Suprapubic skin (tissue), 4 donors: ENCODE measurements around the gene ZBTB2. TPM values are rescaled to one million over a fixed set of nuclear protein-coding genes. Genes with fewer than 3 reads are reported as not detected.
"Not testable (repeated sequence)": the region's sequence is repeated elsewhere in the genome, so short reads cannot be mapped to it uniquely, and the experiment has no call there.

Experiments used
- DNase-seq, 2 donors: peaks; one replicate each; pipeline ENCODE4 v3.0.0-alpha.2; 2019; ENCODE audit warnings: low spot score in 2 of 2
- H3K27ac ChIP-seq: fragments of 200-600 bp; sonication (generic); one replicate; pipeline ENCODE4 v1.5.1; 2019
- H3K27me3 ChIP-seq: fragments of 200-600 bp; sonication (generic); one replicate; pipeline ENCODE4 v1.5.1; 2019
- H3K36me3 ChIP-seq: fragments of 200-600 bp; sonication (generic); one replicate; pipeline ENCODE4 v1.5.1; 2019
- H3K4me1 ChIP-seq: fragments of 200-600 bp; sonication (generic); one replicate; pipeline ENCODE4 v1.5.1; 2019
- H3K4me3 ChIP-seq: fragments of 200-600 bp; sonication (generic); one replicate; pipeline ENCODE4 v1.5.1; 2019; ENCODE audit warnings: mild to moderate bottlenecking
- H3K9me3 ChIP-seq: fragments of 200-600 bp; sonication (generic); one replicate; pipeline ENCODE4 v1.5.1; 2019
- EP300 ChIP-seq: sonication (generic); formaldehyde crosslinking; IDR thresholded peaks from one replicate; pipeline ENCODE4 v1.6.1; 2017; ENCODE audit warnings: antibody characterized with exemption
- POLR2A ChIP-seq, 2 donors: fragments of 450-650 bp; IDR thresholded peaks; one replicate each; pipeline ENCODE4 v1.6.1; 2017; ENCODE audit warnings: antibody characterized with exemption in 2 of 2, mild to moderate bottlenecking in 2 of 2, moderate library complexity in 2 of 2
- POLR2AphosphoS5 ChIP-seq, 3 donors: sonication (generic); formaldehyde crosslinking; IDR thresholded peaks; one replicate each; pipeline ENCODE4 v1.6.1; 2017; ENCODE audit warnings: antibody characterized with exemption in 3 of 3
- WGBS: methylation state at CpG from one replicate; pipeline ENCODE4 v1.1.5; 2018; 5-methylcytosine and 5-hydroxymethylcytosine counted together
- total RNA-seq, 4 donors: library from RNA; depleted of rRNA; stranded (reverse); fragments of >200 nt; gene quantifications; one replicate each; pipeline ENCODE4 v1.1.0, GENCODE V29; 2016
- TF ChIP-seq, protein P1 (sequence below), 2 donors: fragments of 200-600 bp in 1 of 2; fragments of 450-650 bp in 1 of 2; sonication (generic) in 1 of 2; IDR thresholded peaks; one replicate each; pipeline ENCODE4 v1.5.1; 2016 to 2019; ENCODE audit warnings: antibody characterized with exemption in 2 of 2, mild to moderate bottlenecking in 1 of 2, moderate library complexity in 1 of 2

Gene ZBTB2
- total RNA-seq, 4 donors from 2014 or later: 9.5 to 17.5 (median 13.0) TPM

DNA sequence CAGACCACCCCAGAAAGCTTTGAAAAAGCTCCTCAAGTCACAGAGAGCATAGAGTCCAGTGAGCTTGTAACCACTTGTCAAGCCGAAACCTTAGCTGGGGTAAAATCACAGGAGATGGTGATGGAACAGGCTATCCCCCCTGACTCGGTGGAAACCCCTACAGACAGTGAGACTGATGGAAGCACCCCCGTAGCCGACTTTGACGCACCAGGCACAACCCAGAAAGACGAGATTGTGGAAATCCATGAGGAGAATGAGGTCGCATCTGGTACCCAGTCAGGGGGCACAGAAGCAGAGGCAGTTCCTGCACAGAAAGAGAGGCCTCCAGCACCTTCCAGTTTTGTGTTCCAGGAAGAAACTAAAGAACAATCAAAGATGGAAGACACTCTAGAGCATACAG, 39.6 kb downstream of the ZBTB2 start:
- Histone ChIP-seq H3K27me3 (no peaks in the 10 kb centered on the region), H3K36me3 (no peaks in the 10 kb centered on the region), H3K9me3 (no peaks in the 10 kb centered on the region), H3K4me3 (no peak overlapping the region), H3K27ac (no peak overlapping the region), H3K4me1 (no peaks in the 10 kb centered on the region)
- DNase-seq: no peak
- WGBS: 95% methylated on average over 7 of the region's 7 CpGs
- TF ChIP-seq, protein P1, sequence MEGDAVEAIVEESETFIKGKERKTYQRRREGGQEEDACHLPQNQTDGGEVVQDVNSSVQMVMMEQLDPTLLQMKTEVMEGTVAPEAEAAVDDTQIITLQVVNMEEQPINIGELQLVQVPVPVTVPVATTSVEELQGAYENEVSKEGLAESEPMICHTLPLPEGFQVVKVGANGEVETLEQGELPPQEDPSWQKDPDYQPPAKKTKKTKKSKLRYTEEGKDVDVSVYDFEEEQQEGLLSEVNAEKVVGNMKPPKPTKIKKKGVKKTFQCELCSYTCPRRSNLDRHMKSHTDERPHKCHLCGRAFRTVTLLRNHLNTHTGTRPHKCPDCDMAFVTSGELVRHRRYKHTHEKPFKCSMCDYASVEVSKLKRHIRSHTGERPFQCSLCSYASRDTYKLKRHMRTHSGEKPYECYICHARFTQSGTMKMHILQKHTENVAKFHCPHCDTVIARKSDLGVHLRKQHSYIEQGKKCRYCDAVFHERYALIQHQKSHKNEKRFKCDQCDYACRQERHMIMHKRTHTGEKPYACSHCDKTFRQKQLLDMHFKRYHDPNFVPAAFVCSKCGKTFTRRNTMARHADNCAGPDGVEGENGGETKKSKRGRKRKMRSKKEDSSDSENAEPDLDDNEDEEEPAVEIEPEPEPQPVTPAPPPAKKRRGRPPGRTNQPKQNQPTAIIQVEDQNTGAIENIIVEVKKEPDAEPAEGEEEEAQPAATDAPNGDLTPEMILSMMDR (IDR thresholded peaks at IDR 0.05): no peak
- TF ChIP-seq EP300 (no peak), POLR2A (IDR thresholded peaks at IDR 0.05) (no peak), POLR2AphosphoS5 (IDR thresholded peaks at IDR 0.05) (no peak)

DNA sequence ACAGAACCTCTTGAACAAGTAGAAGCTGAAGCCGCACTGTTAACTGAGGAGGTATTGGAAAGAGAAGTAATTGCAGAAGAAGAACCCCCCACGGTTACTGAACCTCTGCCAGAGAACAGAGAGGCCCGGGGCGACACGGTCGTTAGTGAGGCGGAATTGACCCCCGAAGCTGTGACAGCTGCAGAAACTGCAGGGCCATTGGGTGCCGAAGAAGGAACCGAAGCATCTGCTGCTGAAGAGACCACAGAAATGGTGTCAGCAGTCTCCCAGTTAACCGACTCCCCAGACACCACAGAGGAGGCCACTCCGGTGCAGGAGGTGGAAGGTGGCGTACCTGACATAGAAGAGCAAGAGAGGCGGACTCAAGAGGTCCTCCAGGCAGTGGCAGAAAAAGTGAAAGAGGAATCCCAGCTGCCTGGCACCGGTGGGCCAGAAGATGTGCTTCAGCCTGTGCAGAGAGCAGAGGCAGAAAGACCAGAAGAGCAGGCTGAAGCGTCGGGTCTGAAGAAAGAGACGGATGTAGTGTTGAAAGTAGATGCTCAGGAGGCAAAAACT, 40.1 kb downstream of the ZBTB2 start:
- H3K27me3 ChIP-seq: no peaks in the 10 kb centered on the region
- no peaks in the 10 kb centered on the region for H3K9me3 ChIP-seq
- no peaks in the 10 kb centered on the region for H3K4me1 ChIP-seq
- WGBS: 85% methylated on average over 18 of the region's 18 CpGs
- no peaks in the 10 kb centered on the region for H3K36me3 ChIP-seq
- TF ChIP-seq, protein P1 (IDR thresholded peaks at IDR 0.05): no peak
- TF ChIP-seq EP300 (no peak), POLR2AphosphoS5 (IDR thresholded peaks at IDR 0.05) (no peak), POLR2A (IDR thresholded peaks at IDR 0.05) (no peak)
- no peak for DNase-seq
- H3K27ac ChIP-seq: no peak overlapping the region
- no peak overlapping the region for H3K4me3 ChIP-seq

DNA sequence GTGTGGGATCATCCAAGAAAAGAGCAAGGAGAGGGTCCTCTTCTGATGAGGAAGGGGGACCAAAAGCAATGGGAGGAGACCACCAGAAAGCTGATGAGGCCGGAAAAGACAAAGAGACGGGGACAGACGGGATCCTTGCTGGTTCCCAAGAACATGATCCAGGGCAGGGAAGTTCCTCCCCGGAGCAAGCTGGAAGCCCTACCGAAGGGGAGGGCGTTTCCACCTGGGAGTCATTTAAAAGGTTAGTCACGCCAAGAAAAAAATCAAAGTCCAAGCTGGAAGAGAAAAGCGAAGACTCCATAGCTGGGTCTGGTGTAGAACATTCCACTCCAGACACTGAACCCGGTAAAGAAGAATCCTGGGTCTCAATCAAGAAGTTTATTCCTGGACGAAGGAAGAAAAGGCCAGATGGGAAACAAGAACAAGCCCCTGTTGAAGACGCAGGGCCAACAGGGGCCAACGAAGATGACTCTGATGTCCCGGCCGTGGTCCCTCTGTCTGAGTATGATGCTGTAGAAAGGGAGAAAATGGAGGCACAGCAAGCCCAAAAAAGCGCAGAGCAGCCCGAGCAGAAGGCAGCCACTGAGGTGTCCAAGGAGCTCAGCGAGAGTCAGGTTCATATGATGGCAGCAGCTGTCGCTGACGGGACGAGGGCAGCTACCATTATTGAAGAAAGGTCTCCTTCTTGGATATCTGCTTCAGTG, 40.8 kb downstream of the ZBTB2 start:
- H3K9me3 ChIP-seq: no peaks in the 10 kb centered on the region
- H3K36me3 ChIP-seq: no peaks in the 10 kb centered on the region
- no peaks in the 10 kb centered on the region for H3K4me1 ChIP-seq
- DNase-seq: no peak
- no peaks in the 10 kb centered on the region for H3K27me3 ChIP-seq
- no peak overlapping the region for H3K27ac ChIP-seq
- WGBS: 93% methylated on average over 20 of the region's 20 CpGs
- H3K4me3 ChIP-seq: no peak overlapping the region
- TF ChIP-seq EP300: no peak
- TF ChIP-seq POLR2A (IDR thresholded peaks at IDR 0.05): no peak

DNA sequence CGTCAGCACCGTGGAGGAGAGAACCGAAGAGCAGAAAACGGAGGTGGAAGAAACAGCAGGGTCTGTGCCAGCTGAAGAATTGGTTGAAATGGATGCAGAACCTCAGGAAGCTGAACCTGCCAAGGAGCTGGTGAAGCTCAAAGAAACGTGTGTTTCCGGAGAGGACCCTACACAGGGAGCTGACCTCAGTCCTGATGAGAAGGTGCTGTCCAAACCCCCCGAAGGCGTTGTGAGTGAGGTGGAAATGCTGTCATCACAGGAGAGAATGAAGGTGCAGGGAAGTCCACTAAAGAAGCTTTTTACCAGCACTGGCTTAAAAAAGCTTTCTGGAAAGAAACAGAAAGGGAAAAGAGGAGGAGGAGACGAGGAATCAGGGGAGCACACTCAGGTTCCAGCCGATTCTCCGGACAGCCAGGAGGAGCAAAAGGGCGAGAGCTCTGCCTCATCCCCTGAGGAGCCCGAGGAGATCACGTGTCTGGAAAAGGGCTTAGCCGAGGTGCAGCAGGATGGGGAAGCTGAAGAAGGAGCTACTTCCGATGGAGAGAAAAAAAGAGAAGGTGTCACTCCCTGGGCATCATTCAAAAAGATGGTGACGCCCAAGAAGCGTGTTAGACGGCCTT, 41.6 kb downstream of the ZBTB2 start:
- no peaks in the 10 kb centered on the region for H3K36me3 ChIP-seq
- DNase-seq: no peak
- H3K27me3 ChIP-seq: no peaks in the 10 kb centered on the region
- no peaks in the 10 kb centered on the region for H3K4me1 ChIP-seq
- TF ChIP-seq POLR2AphosphoS5 (IDR thresholded peaks at IDR 0.05) (no peak), POLR2A (IDR thresholded peaks at IDR 0.05) (no peak), EP300 (no peak)
- TF ChIP-seq, protein P1 (IDR thresholded peaks at IDR 0.05): no peak
- WGBS: 92% methylated on average over 19 of the region's 19 CpGs
- H3K4me3 ChIP-seq: no peak overlapping the region
- no peak overlapping the region for H3K27ac ChIP-seq
- no peaks in the 10 kb centered on the region for H3K9me3 ChIP-seq

DNA sequence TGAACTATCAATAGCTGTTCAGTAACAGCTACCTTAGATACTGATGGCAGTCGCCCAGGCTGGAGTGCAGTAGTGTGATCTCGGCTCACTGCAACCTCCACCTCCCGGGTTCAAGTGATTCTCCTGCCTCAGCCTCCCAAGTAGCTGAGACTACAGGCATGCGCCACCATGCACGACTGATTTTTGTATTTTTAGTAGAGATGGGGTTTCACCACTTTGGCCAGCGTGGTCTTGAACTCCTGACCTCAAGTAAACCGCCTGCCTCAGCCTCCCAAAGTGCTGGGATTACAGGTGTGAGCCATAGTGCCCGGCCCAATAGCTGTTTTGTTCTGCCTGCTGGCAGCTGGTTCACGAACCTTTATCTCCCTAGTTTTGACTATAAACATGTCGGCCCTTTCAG, 48.6 kb downstream of the ZBTB2 start:
- H3K36me3 ChIP-seq, H3K4me3 ChIP-seq, H3K27ac ChIP-seq, H3K9me3 ChIP-seq, H3K4me1 ChIP-seq, H3K27me3 ChIP-seq, DNase-seq: not testable (repeated sequence)
- 91% methylated on average over 10 of the region's 10 CpGs for WGBS

DNA sequence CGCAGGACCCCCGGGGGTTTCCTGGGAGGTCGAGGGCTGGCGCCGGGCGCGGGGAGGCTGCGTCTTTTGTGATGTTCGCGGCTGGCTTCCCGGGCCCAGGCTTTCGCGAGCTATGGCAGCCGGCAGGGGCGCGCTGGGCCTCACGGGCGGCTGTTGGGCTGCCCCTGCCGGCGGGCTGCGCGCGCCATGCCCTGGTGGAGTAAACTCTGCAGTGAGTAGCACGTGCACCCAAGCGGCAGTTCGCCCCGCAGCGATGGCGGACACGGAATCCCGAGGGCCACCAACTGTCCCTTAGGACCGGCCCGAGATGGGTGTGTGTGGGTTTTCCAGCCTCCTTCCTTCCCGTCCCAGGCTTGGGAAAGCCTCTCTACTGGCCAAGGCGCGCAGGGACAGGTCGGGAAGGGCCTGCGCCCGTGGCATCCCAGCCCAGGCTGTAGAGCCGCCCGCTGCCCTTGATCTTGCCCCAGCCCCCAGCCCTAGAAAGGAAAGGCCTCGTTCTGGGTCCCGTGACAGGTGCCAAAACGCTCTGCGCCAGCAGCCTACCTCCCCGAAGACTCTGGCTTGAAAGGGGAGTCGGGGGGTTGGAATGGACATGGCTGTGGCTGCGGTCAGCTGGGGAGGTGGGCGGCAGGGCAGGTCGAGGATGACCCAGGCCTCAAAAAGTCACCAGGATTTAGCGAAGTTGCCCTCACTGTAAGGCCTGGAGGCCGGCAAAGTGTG, 49.7 kb downstream of the ZBTB2 start:
- no peak for DNase-seq
- Histone ChIP-seq H3K4me3 (no peak overlapping the region), H3K4me1 (no peaks in the 10 kb centered on the region), H3K27ac (no peak overlapping the region), H3K27me3 (no peaks in the 10 kb centered on the region), H3K36me3 (no peaks in the 10 kb centered on the region), H3K9me3 (no peaks in the 10 kb centered on the region)
- no peak for TF ChIP-seq POLR2AphosphoS5 (IDR thresholded peaks at IDR 0.05)
- no peak for TF ChIP-seq EP300
- TF ChIP-seq, protein P1 (IDR thresholded peaks at IDR 0.05): no peak
- TF ChIP-seq POLR2A (IDR thresholded peaks at IDR 0.05): no peak
- WGBS: 93% methylated on average over 13 of the region's 52 CpGs
